T-helper 17 cell (primary cell): ENCODE measurements around the gene POC1A. TPM values are rescaled to one million over a fixed set of nuclear protein-coding genes. Genes with fewer than 3 reads are reported as not detected.

Experiments used
- ATAC-seq: fragments of 150-1000 bp; cut with Tn5 transposase; 2 replicates; pipeline ENCODE4 v1.10.0; 2021; ENCODE audit warnings: mild to moderate bottlenecking, moderate library complexity
- DNase-seq, 3 donors: peaks; one replicate each; pipeline versions ENCODE4 v3.0.0 to v3.0.0-alpha.2; 2020 to 2021
- H3K9me3 ChIP-seq: one replicate; pipeline ENCODE4 v1.7.0; 2013; ENCODE audit warnings: low read length, mild to moderate bottlenecking; ENCODE audit not compliant: control insufficient read depth, poor library complexity, severe bottlenecking
- H3K27ac Mint-ChIP-seq: one replicate; pipeline ENCODE4 v1.8.0; 2022; ENCODE audit warnings: mild to moderate bottlenecking, moderate library complexity, mixed read lengths
- H3K27me3 Mint-ChIP-seq: one replicate; pipeline ENCODE4 v1.8.0; 2022; ENCODE audit warnings: mixed read lengths
- H3K36me3 Mint-ChIP-seq: one replicate; pipeline ENCODE4 v1.8.0; 2022; ENCODE audit warnings: low read depth, mixed read lengths
- H3K4me1 Mint-ChIP-seq: one replicate; pipeline ENCODE4 v1.8.0; 2022; ENCODE audit warnings: mild to moderate bottlenecking, mixed read lengths
- H3K4me3 Mint-ChIP-seq: one replicate; pipeline ENCODE4 v1.8.0; 2022; ENCODE audit warnings: mild to moderate bottlenecking, moderate library complexity, mixed read lengths
- total RNA-seq, 4 donors: library from RNA in 2 of 4; stranded (reverse) in 2 of 4; gene quantifications; one replicate each; pipeline ENCODE4 v1.2.3 and lab custom pipeline; 2022 to 2026

Gene POC1A
- total RNA-seq, 2 donors from 2014 or later, result 0.47 to 1.4 TPM

DNA sequence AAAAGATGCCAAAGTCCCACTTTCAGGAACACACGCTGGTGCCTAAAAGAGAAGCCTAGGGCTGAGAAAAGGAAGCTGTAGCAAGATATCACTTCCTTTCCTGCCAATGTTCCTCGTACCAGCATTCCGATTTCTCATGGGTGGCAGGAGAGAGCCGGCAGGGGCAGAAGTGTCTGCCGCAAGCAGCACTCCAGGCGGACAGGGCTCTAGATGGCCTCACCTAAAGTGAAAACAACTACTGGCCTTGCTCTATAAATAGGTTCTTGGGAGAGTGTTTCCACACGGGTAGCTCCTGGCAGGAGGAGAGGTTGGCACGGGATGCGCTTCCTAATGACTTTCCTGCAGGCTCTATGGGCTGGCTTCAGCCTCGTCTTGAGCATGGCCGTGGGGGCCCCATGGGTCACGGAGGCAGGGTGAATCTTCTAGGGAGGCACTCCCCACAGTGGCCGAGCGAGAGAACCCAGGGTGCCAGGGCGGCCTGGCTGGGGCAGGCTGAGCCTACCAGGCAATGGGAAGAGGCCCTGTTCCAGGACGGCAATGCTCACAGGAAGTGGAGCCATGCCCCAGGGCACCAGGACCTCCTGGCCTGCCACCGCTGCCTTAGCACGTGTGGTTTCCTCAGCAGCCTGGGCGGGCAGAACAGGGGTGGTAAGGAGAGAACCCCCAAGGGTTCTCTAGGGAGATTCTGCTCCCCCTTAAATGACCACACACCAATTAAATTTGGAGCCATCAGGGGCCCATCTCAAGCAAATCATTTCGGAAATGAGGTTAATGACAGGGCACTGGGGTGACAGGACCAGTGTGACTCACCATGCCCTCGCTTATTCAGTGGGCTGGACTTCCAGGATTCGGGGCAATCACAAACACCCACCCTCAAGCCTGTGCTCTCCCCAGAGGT, 83.2 kb downstream of the POC1A start:
- H3K4me3 Mint-ChIP-seq, result no peak overlapping the region
- no peaks in the 10 kb centered on the region for H3K9me3 ChIP-seq
- DNase-seq (no peak), ATAC-seq (no peak)
- peak overlapping the region; percentile 21 for H3K27ac Mint-ChIP-seq
- H3K27me3 Mint-ChIP-seq, result no peaks in the 10 kb centered on the region
- peaks cover 6% of the 10 kb centered on the region for H3K4me1 Mint-ChIP-seq
- no peaks in the 10 kb centered on the region for H3K36me3 Mint-ChIP-seq

DNA sequence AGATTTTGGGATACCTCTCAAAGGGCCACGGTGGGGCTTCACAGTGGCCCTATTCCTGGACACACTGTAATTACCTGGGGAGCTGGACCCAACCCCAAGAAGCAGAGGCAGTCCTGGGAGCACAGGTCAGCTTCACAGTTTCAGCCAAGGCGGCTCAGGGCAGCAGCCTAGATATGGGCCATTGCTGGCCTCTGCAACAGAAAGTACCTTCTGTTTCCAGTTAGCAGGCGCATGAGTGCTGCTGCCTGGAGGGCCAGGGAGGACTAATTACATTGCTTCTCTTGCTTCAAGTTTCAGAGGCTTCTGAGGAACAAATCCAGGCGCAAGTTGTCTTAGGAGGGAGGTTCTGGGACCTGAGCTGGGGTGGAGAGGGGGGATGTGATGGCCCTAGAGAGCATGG, 84.4 kb downstream of the POC1A start:
- no peak overlapping the region for H3K27ac Mint-ChIP-seq
- no peaks in the 10 kb centered on the region for H3K27me3 Mint-ChIP-seq
- DNase-seq (no peak), ATAC-seq (no peak)
- H3K4me3 Mint-ChIP-seq, result no peak overlapping the region
- H3K9me3 ChIP-seq, result no peaks in the 10 kb centered on the region
- H3K36me3 Mint-ChIP-seq, result no peaks in the 10 kb centered on the region
- peaks cover 6% of the 10 kb centered on the region for H3K4me1 Mint-ChIP-seq

DNA sequence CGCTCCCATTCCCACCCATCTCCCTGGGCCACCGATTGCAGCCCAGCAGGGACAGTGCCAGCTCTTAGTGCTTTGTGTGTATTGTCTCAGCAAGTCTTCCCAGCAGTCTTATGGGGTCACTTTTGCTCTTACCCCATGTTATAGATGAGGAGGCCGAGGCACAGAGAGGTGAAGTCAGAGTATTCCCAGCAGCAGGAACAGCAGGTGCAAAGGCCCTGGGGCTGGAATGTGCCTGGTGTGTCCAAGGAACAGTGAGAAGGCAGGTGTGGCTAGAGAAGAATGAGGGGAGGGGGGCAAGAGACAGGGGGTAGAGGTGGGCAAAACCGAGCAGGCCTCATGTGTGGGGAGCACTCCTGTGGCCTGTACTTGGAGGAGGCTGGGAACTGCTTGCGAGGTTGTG, 85.1 kb downstream of the POC1A start:
- no peaks in the 10 kb centered on the region for H3K9me3 ChIP-seq
- no peak for DNase-seq
- Mint-ChIP-seq H3K27me3 (no peaks in the 10 kb centered on the region), H3K4me3 (no peak overlapping the region), H3K36me3 (no peaks in the 10 kb centered on the region), H3K27ac (peak overlapping the region; percentile 69), H3K4me1 (peaks cover 6% of the 10 kb centered on the region)
- ATAC-seq, result no peak

DNA sequence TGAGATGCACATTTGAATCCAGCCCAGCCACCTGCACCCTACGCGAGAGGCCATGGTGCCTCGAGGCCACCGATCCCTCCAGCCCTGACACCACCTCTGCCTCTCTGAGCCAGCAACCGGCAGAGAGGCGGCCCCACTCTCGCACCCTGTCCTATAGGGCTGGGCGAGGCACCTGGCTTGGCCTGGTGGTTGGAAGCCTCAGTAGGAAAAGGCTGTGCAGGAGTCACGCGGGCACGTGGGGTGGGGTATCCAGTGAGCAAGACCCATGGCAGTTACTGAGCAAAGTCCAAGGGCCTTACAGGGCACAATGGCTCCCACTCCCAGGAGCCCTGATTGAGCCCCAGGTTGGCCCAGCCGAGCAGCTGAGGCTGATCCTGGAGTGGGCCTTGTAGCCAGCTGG, 85.5 kb downstream of the POC1A start:
- peaks cover 6% of the 10 kb centered on the region for H3K4me1 Mint-ChIP-seq
- H3K27me3 Mint-ChIP-seq, result no peaks in the 10 kb centered on the region
- ATAC-seq (no peak), DNase-seq (no peak)
- no peaks in the 10 kb centered on the region for H3K9me3 ChIP-seq
- no peak overlapping the region for H3K4me3 Mint-ChIP-seq
- H3K27ac Mint-ChIP-seq, result peak overlapping the region; percentile 69
- no peaks in the 10 kb centered on the region for H3K36me3 Mint-ChIP-seq

DNA sequence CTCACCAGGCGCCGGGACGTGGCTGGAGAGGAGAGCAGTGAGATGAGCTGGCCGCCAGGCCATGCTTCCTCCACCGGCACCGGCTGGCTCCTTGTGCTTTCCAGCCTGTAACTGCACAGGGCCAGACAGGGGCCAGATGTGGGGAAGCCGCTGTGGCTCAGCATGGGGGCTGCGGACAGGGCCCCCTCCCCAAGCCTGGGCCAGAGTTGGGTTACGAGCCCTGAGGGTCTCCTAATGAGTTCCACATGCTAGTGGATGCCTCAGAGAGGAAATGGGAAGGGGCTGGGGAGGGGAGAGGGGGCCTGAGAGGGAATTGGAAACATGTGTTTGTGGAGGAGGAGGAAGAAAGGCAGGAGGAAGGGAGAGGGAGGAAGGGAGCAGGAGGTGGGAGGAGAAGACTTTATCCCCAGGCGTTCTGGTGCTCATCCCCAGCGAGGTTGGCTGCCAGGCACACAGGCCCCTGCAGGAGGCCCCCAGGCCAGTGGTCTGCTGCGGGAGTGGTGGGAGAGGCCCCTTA, 86.1 kb downstream of the POC1A start:
- Mint-ChIP-seq H3K4me3 (no peak overlapping the region), H3K27ac (no peak overlapping the region)

DNA sequence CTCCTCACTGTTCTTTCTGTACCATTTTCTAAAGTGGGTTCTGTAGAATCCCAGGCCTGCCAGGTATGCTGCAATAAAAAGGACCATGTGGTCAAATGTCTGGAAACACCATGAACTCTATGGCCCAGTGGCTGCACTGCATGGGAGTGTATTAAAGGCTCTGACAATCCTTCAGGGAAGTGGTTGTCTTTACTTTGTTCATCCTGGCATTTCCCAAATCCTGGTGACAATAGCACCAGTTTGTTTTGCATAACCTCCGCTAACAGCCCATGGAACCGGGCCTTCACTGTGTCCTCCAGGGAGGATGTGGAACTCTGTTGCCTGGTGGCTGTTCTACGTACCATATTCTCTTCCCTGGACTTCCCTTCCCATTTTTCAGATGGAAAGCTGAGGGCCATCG, 86.7 kb downstream of the POC1A start:
- DNase-seq (no peak), ATAC-seq (no peak)
- H3K9me3 ChIP-seq, result no peaks in the 10 kb centered on the region
- Mint-ChIP-seq H3K27ac (no peak overlapping the region), H3K4me1 (peaks cover 14% of the 10 kb centered on the region), H3K36me3 (no peaks in the 10 kb centered on the region), H3K4me3 (no peak overlapping the region), H3K27me3 (no peaks in the 10 kb centered on the region)

More for the DNA sequence above, 86.1 kb downstream of the POC1A start:
- ATAC-seq (no peak), DNase-seq (no peak)
- no peaks in the 10 kb centered on the region for H3K9me3 ChIP-seq
- H3K27me3 Mint-ChIP-seq, result no peaks in the 10 kb centered on the region
- H3K36me3 Mint-ChIP-seq, result no peaks in the 10 kb centered on the region
- peaks cover 12% of the 10 kb centered on the region for H3K4me1 Mint-ChIP-seq

DNA sequence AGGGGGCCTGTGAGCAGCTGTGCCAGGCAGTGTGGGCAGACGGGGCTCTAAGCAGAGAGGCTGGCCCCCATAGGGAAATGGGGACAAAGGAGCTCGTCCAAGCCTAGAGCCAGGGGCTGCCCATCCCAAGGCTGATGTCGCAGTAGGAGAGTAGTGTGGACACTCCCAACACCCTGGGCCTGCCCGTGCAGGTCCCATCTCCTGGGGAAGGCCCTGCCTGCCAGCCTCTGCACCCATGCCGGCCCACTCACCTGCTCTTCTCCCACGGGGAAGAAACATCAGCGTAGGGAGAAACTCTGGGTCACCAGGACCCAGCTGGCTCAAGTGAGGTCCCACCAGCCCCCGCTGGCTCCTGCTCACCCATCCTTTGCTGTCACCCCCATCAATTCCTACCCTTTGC, 87.2 kb downstream of the POC1A start:
- peaks cover 14% of the 10 kb centered on the region for H3K4me1 Mint-ChIP-seq
- DNase-seq (no peak), ATAC-seq (no peak)
- no peaks in the 10 kb centered on the region for H3K36me3 Mint-ChIP-seq
- no peak overlapping the region for H3K4me3 Mint-ChIP-seq
- H3K27ac Mint-ChIP-seq, result no peak overlapping the region
- no peaks in the 10 kb centered on the region for H3K9me3 ChIP-seq
- H3K27me3 Mint-ChIP-seq, result no peaks in the 10 kb centered on the region

DNA sequence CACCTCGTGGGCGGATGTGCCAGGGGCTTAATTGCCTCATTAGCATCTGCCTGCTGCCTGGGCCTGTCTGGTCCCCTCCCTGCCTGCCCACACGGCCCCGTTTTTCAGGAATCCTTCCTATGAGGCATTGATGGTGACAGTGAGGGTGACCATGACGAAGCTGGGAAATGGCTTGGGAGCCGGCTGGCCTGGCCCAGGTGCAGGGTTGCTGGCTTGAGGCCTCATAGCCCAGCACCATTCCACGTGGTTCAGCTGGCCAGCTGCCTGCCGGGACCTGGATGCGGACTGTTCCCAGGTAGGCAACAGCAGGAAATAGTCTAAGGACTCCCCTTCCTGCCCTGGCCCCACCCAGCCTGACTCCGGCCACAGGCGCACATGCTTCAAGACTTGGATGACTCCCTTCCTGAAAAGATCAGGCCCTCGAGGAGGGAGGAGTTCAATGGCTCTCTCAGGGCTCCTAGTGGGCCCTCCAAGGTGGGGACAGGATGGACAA, 88.9 kb downstream of the POC1A start:
- Mint-ChIP-seq H3K27me3 (no peaks in the 10 kb centered on the region), H3K36me3 (no peaks in the 10 kb centered on the region), H3K4me1 (peaks cover 13% of the 10 kb centered on the region), H3K4me3 (no peak overlapping the region), H3K27ac (no peak overlapping the region)
- ATAC-seq (no peak), DNase-seq (no peak)
- no peaks in the 10 kb centered on the region for H3K9me3 ChIP-seq

DNA sequence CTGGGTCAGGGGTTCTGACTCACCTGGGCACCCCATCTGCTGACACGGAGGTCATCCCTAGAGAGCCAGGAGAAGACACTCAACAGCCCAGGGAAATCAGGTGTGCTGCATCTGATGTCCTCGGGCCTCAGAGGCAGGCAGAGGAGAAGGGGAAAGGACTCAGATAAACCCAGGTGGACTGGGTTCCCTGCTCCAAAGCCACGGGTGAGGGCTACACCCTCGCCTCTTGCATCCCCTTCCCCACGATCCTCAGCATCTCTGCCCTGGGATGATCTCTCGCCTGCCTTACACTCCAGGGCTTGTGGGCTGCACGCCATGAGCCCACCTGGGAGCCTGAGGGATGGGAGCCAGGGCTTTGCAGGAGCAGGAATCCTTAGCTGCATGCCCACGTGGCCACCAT, 89.7 kb downstream of the POC1A start:
- Mint-ChIP-seq H3K27ac (no peak overlapping the region), H3K4me1 (peaks cover 13% of the 10 kb centered on the region), H3K36me3 (no peaks in the 10 kb centered on the region), H3K27me3 (no peaks in the 10 kb centered on the region), H3K4me3 (no peak overlapping the region)
- H3K9me3 ChIP-seq, result no peaks in the 10 kb centered on the region
- ATAC-seq (no peak), DNase-seq (no peak)

DNA sequence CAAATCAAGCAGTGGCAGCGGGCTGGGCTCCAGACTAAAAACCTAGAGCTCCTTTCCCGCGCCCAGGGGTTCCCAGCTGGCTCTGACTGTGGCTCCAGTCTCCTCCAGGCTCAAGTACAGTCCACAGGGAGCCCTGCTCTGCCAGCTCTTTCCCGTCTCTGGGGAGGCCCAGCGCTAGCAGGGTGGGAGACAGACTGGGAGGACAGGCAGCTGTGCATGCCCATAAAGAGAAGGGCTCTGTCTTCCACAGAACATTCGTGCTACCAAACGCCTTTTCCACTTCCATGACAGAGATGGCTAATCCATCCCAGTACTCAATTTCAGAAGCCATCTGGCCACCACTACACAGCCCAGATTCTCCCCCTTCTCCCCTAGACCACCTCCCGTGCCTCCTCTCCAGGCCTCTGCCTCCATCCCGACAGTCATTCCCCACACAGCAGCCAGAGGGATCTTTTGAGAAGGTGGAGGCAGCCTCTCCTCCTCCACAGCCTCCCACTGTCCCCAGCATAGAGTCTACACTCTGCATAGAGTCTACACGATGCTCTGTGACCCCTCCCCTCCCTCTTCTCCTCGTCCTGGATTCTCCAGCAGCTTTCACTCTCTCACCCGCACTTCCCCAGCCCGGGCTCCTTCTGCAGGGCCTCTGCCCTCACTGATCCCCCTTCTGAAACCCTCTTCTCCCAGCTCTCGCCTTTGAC, 91.0 kb downstream of the POC1A start:
- H3K9me3 ChIP-seq, result no peaks in the 10 kb centered on the region
- no peak overlapping the region for H3K4me3 Mint-ChIP-seq
- no peak for ATAC-seq
- DNase-seq, result no peak
- no peaks in the 10 kb centered on the region for H3K36me3 Mint-ChIP-seq
- peaks cover 12% of the 10 kb centered on the region for H3K4me1 Mint-ChIP-seq
- no peaks in the 10 kb centered on the region for H3K27me3 Mint-ChIP-seq
- no peak overlapping the region for H3K27ac Mint-ChIP-seq

DNA sequence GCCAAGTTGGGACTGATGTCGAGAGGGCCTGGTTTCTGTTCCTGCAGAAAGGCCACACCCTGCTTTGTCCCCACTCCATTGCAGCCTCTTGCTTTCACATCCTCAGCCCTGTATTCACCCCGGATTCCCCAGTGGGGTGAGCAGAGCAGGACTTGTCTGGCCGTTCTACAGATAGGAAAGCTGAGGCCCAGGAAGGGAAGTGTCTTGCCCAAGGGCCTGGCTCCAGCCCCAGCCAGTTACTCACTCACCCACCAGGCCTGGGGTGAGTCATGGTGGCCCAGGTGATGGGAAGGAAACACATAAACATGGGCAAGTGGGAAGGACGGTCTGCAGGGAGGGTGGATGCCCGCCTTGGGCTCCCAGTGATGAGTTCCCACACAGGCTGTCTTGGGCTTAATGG, 91.7 kb downstream of the POC1A start:
- no peak overlapping the region for H3K27ac Mint-ChIP-seq
- ATAC-seq (peak; percentile 33), DNase-seq (no peak)
- no peaks in the 10 kb centered on the region for H3K36me3 Mint-ChIP-seq
- H3K27me3 Mint-ChIP-seq, result no peaks in the 10 kb centered on the region
- H3K4me1 Mint-ChIP-seq, result peaks cover 12% of the 10 kb centered on the region
- no peak overlapping the region for H3K4me3 Mint-ChIP-seq
- H3K9me3 ChIP-seq, result no peaks in the 10 kb centered on the region

DNA sequence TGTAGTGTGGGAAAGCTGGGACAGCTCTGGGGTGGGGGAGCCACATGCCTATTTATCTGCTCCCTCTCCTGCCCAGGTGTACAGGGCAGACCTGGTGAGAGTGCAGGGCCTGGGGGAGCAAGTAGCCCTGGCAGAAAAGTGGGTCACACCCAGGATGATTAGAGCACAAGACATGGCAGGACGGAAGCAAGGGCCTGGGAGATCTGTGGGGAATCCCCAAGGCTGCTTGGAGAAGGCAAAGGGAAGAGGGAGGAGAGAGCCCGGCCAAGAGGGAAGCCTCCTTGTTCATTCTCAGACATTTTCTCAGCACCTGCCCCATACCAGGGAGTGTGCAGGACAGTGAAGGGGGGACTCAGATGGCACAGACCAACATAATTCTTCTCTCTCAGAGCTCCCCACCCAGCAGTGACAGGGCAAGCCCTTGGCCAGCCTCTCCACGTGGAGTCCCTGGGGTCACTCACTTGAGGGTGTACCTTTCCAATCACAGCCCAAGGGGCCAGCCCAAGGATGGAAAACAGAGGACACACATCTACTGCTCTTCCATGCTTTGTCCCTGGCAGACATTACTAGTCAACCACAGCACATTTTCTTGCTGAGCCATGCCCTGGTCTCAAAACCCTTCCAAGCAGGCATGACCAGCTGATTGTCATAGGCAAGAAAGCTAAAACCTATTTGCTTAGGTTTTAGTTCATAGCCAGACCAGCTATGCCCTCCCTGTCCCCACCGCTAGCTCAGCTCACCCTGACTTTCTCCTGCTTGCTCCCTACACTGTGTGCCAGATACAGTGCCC, 92.9 kb downstream of the POC1A start:
- H3K9me3 ChIP-seq, result no peaks in the 10 kb centered on the region
- Mint-ChIP-seq H3K4me3 (no peak overlapping the region), H3K27ac (no peak overlapping the region), H3K4me1 (peaks cover 15% of the 10 kb centered on the region), H3K36me3 (no peaks in the 10 kb centered on the region), H3K27me3 (no peaks in the 10 kb centered on the region)
- DNase-seq (no peak), ATAC-seq (no peak)

DNA sequence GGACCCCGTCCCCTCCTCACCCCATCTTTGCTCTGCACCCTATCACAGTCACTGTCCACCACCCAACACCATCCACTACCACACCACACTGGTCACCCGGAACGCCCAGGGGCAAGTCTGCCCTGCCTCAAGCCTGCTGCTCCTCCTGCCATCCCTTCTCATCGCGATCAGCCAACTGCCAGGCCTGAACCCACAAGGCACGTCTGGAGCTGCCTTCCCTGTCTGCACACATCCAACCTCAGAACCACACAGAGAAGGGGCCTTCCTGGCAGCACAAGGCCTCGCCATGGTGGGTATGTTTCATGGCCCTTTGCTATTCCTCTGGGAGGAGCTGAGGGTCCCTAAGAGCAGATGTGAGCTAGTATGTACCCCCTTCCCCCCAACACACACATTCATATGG, 94.4 kb downstream of the POC1A start:
- no peaks in the 10 kb centered on the region for H3K36me3 Mint-ChIP-seq
- DNase-seq, result no peak
- no peak for ATAC-seq
- peaks cover 15% of the 10 kb centered on the region for H3K4me1 Mint-ChIP-seq
- no peaks in the 10 kb centered on the region for H3K9me3 ChIP-seq
- H3K4me3 Mint-ChIP-seq, result no peak overlapping the region
- no peak overlapping the region for H3K27ac Mint-ChIP-seq
- H3K27me3 Mint-ChIP-seq, result no peaks in the 10 kb centered on the region
